GDM1 (cell line): ENCODE results near the gene TTC28.

Experiments
- DNase-seq: peaks from one replicate; lab custom pipeline; 2025; lab: John Stamatoyannopoulos, UW

The TTC28 gene

DNA sequence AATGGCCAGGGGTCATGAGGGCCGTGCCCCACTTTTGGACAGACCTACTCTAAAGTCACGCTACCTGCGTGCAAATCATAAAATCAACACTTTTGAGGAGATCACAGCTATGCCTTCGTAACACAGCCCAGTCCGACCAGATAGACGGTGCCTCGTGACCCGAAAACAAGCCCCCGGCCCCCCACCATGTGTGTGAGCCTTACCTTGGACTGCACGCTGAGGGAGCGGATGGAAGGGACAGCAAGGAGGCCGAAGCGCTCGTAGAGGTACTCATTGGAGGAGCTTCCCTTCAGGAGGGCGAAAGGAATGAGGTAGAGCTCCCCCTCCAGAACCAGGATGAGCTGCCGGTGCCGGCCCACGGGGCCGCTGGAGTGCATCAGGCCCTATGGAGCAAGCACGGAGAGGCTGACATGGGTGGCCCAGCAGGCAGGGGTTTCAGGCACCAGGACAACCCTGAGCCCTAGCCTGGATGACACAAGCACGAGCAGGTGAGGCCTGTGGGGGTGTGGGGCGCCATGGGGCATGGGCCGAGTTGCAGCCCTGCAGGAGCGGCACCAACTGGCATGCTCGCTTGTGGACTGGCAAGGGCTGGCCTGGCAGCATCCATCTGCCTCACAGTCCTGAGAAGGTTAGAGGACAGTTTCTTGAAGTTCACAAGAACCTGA, 678.3 kb downstream of the TTC28 start:
- no peak for DNase-seq

- DNase-seq = no peak
These were observed 679.3 kb downstream of the TTC28 start for GRCh38 chr22:28000361-28000760.

DNA sequence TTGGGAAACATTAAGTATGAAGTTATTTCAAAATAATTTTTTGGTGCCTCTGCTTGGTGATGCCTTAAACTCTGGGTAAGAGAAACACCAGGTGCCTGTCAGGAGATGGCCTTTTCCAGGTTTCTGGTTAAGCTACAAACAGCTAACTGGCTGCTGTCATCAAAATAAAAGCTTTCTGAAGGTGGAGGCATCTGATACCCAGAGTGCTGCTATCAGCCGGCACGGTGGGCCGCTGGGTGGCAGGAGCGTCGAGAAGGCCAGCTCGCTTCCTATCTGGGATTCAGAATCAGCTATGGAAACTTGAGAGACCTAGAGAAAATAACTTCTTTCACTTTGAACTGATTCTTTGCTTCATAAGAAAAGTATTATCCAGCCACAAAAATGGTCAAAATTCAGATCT, 679.8 kb downstream of the TTC28 start:
- no peak for DNase-seq

- no peak for DNase-seq
These were observed 680.9 kb downstream of the TTC28 start for GRCh38 chr22:27998511-27999410.

- DNase-seq = no peak
These were observed 682.1 kb downstream of the TTC28 start for GRCh38 chr22:27997538-27997937.

DNA sequence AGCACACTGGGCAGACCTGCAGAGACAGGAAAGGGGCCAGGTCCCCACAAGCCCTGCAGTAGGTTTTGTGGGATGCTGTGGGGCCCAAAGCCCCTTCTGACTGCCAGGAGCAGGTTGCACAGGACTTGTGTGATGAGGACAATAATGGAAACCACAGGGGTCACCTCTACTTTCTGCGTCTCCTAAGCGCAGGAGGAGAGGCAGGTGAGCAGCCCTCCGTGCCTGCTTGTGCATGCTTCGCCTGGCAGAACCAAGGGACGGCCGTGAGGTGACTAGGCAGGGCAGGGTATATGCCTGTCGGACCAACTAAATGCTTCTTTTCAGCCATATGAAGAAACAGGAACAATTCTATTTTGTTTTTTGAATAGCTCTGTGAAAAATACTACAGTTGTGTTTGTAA, 682.7 kb downstream of the TTC28 start:
- no peak for DNase-seq

GRCh38 chr22:27996529-27996925, 683.1 kb downstream of the TTC28 start:
- no peak for DNase-seq

DNA sequence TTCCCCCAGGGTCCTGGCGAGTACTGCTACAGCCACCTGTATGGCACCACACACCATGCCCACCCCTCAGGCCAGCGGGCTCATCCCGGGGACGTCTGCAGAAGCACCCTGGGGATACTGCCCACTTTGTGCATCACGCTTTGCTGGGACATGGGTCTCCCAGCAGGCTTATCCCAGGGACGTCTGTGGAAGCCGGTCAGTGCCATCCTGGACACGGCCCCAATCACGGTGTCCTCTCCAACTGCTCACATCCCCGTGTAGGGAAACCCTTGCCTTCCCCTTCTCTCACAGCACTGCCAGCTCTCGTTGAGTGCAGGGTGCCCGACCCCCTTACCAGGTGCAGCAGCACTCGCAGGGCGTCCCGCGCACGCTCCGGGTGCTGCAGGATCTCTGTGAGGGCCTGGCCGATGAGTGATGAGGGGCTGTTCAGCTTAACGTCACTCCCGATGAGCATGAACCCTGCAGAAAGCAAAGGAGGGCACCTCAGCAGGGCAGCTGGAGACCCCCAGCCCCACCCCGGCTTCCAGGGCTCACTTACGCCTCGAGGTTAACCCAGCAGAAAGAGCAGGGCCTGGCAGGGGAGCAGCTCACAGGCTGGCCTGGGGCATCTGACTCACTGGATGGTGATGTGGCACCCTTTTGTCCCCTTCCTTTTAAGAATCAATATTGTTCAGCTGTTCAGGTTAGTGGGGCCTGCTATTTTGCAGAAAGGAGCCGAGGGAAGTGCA, 683.7 kb downstream of the TTC28 start:
- DNase-seq = no peak

- DNase-seq = no peak
These were observed 684.9 kb downstream of the TTC28 start for GRCh38 chr22:27994481-27995331.

DNA sequence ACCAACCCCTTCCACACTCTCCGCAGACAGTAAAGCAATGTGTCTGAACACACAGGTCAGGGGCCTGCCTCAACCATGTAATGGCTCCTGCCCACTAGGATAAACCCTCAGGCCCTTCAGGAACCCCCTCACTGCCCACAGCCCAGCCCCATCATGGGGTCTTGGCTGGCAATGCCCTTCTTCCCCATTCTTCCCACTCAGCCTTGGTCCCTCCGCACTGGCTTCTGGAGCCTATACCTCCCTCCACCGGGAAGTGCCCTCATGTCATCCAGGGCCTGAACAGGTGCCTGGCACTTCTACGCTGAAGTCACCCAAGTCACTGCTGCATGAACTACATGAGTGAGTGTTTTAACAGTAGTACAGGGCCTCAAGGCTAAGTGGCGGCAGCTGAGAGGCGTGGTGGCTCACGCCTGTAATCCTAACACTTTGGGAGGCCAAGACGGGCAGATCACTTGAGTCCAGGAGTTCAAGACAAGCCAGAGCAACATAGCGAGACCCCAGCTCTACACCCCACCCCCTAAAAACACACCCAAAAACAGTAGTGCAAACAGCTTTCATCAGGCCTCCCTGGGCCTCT, 685.8 kb downstream of the TTC28 start:
- no peak for DNase-seq

GRCh38 chr22:27993201-27993635, 686.4 kb downstream of the TTC28 start:
- DNase-seq = no peak

- no peak for DNase-seq
These were observed 687.1 kb downstream of the TTC28 start for GRCh38 chr22:27992294-27993165.

GRCh38 chr22:27991586-27992293, 687.9 kb downstream of the TTC28 start:
- DNase-seq = no peak

- DNase-seq = no peak
These were observed 688.8 kb downstream of the TTC28 start for GRCh38 chr22:27990879-27991278.

DNA sequence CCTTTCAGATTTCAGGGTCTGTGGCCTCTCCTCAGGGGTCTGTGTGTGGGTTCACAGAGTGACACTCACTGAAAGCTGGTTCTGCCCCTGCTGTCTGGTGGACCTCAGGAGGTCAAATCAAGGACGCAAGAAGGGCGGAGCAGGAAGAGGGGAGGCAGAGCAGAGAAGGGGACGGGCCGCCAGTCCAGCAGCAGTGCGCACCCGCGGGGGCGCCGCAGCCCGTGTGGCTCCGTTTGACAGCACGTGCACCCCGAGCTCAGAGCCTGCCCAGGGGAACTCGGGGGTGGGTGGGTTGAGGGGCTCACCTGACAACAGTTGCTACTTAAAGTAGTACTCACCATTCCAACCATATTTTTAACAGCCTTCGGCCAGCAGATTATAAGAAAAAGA, 689.2 kb downstream of the TTC28 start:
- no peak for DNase-seq

- no peak for DNase-seq
These were observed 689.7 kb downstream of the TTC28 start for GRCh38 chr22:27989758-27990450.

DNA sequence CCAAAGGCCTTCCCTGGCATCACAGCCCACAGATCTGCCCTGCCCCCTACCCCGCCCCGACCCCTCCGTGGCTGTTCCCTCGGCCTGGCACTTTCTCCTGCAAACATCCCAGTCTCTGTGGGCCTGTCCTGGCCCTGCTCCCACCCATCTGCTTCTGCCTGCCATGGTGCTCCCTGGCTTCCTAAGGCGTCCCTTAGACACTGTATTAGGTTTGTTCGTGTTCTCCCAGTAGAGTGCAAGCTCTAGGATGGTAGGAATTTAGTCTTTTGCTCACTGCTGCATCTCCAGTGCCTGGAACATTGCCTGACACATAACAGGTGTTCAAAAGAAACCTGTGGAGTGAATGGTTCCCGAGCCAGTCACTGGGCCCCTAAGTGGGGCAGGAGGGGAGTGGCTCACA, 690.9 kb downstream of the TTC28 start:
- DNase-seq = no peak

DNA sequence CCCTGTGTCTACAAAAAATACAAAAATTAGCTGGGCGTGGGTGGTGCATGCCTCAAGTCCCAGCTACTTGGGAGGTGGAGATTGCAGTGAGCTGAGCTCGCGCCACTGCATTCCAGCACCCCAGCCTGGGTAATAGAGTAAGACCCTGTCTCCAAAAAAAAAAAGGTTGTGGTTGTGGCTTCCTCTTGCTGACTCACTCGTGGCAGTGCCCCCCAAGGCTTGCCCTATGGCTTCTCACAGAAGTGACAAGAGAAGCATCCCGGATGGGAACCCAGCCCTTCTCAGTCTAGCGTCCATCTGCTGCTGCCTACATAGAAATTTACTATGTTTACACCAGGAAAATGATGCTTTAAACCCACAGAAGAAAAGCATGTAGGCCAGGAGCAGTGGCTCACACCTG, 692.1 kb downstream of the TTC28 start:
- peak; percentile 70 for DNase-seq

GRCh38 chr22:27986937-27987336, 692.7 kb downstream of the TTC28 start:
- no peak for DNase-seq
